ENCODE data around the gene LIX1.

- TF ChIP-seq CTCF (IDR thresholded peaks at IDR 0.05), result no peak
- TF ChIP-seq POLR2A (IDR thresholded peaks at IDR 0.05), result no peak
Observed at GRCh38 chr5:97135868-97136267, 6.5 kb downstream of the LIX1 start.
